NAMALWA (cell line): Measurements from ENCODE around the gene NELFB.

Source experiments
- DNase-seq: peaks from one replicate; pipeline ENCODE4 v3.0.0-alpha.2; 2015; ENCODE audit warnings: low spot score

Gene NELFB

GRCh38 chr9:137314561-137315560 lies 59.7 kb downstream of the NELFB start:
- no peak for DNase-seq

GRCh38 chr9:137315581-137316011 lies 60.5 kb downstream of the NELFB start:
- no peak for DNase-seq

DNA sequence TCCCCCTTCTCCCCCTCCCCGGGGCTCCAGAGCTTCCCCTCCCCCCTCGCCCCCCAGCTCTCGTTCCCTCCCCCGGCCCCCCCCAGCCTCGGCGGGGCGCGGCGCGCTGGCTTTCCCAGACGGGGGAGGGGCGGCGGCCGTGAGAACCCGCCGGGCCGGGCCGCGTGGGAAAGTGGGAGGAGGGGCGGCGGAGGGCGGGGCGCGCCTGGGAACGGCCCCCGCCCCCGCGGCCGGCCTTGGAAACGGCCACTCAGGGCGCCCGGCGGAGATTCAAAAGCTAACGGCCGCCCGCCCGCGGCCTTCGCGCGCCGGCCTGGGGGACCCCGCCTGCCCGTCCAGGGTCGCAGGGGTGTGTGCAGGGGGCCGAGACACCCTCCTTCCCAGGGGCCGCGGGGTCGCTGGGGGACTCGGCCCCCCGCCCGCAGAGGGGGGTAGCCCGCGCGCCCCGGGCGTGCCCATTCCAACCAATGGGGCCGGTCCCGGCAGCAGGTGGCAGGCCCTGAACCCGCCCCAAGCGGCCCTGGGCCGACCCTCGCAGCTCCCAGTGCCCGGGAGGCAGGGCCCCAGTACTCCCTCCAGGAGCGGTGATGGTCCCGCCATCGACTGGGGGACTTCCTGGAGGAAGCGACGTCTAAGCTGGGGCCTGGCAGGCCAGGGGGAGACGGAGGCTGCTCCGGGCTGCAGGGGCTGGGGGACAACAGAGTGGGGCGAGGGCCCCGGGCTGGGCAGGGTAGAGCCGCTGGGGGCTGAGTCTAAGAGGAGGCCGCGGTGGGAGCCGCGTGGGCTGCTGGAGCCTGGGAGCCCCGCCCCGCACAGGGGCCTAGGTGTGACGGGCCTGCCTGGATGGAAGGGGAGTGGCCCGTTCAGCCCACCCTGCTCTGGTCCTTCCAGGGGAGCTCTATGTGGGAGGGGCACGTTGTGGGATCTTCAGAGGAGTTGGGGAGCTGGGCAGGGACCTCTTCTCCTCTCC lies 61.2 kb downstream of the NELFB start:
- DNase-seq: peak; percentile 52

- no peak for DNase-seq
These were observed 62.0 kb downstream of the NELFB start for GRCh38 chr9:137317021-137317717.

DNA sequence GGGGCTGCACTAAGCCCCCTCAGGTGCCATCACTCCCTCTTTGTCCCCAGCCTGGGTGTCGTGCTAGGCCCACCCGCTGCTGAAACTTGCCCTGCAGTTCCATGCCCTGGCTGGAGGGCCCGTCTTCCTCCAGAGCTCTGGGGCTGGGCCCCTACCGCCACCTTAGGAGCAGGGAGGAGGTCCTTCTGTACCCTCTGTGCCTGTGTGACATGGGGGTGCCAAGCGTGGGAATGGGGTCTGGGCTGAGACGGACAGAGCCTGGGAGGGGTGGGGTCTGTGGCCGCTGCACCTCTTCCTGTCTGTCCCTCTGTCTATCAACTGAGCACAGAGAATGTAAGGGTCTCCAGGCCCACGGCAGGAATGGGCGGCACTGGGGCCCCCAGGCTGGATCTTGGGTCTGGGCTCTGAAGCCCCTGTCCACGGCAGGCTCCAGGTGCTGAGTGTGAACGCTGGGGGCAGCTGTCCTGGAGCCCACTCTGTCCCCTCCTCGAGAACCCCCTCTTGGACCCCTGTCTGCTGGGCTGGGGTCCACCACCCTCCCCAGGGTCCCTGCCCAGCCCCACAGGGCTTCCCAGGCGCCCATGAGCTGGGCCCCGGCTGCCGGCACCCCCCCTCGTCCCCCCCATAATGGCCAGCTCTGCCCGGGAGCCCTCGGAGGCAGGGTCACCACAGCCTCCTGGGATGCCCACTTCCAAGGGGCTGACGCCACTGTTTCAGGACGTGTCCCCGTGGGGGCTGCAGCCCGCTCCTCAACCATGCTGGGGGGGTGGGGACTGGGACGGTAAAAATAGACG lies 62.8 kb downstream of the NELFB start:
- DNase-seq: no peak

DNA sequence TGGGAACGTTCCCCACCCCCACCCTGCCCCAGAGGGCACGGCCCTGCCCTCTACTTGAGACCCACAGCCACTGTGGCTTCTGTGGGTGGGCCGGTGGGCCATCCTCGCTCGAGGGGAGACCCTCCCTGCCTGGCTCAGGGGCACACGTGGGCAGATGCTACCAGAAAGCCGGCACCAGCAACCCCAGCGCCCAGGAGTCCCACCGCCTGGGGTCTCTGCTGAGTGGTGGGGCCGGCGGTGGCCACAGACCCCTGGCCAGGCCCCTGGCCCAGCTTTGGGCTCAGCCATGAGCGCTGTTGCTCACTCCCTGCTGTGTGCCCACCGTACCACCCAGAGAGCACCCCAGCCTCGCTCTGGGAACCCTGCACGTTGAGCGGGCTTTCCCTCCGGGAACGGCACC lies 63.5 kb downstream of the NELFB start:
- DNase-seq: no peak

DNA sequence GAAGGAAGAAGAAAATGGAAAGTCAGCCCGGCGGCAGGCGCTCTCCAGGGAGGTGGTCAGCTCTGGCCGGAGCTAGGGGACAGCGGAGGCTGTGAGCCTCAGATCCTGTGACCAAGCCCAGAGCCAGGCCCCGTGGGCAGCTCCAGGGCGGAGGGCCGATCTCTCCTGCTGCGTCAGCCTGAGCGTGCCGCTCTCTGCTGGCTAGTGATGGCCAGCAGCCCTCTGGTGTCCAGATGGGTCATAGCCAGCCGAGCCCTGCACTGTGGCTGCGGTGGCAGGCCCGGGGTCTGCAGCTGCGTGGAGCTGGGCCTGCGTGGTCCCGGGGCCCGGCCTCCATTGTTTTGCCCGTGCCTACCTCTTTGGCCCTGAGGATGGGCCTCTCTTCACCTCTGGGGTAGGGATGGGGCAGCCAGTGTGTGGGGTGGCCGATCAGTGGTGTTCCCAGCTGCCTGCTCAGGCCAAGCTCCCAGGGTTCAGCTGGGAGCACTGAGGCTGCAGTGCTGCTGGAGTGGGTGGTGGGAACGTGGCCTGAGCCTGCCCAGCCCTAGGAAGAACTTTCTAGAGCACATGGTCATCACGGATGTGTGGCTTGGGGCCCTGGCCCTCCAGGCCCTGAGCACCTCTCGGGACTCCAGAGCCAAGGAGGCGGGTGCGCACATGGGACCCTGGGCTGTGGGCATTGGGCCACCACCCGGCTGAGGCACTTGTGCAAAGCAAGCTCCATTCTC lies 64.0 kb downstream of the NELFB start:
- no peak for DNase-seq

DNA sequence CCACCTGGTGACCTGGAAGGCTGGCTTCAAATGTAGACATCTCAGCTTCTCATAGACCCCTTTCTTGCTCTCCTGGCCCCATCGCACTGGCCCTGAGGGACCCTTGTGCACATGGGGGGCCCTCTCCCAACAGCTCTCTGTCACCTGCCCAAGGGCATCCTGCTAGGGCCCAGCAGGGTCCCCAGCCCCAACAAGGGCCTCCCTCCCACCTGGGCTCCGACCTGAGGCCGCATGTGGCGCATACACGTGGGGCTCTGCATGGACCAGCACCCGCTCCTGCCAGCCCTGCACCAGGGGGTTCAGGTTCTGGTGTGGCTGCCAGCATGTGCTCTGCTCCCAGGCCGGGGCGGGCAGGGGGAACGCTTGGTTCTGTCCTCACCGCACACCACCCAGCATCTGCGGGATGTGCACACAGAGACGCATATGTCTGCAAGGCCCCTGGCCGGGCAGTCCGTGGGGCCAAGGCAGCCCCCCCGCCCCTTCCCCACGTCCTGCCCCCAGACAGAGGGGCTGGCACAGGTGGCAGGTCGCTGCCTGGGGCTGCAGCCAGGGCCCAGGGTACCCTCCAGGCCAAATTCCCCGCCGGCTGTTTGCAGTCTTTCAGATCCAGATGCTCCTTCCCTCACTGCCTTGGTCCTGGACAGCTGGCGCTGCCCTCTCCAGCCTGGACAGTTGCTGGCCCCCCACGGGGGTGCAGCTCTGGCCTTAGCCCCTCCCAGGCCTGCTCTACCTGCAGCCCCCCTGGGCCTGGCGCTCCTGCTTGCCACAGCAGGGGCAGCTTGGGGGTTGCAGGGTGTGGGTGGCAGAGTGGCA lies 64.8 kb downstream of the NELFB start:
- DNase-seq: no peak

GRCh38 chr9:137320555-137321384 lies 65.6 kb downstream of the NELFB start:
- DNase-seq: peak; percentile 73

GRCh38 chr9:137321726-137322361 lies 66.7 kb downstream of the NELFB start:
- no peak for DNase-seq
